Mucosa of rectum (tissue), 2 donors: ENCODE data around the gene TMEM145.
"Not testable (repeated sequence)": the region's sequence is repeated elsewhere in the genome, so short reads cannot be mapped to it uniquely, and the experiment has no call there.

Experiments
- H3K27ac ChIP-seq, 2 donors: one replicate each; pipeline ENCODE4 v1.7.0; 2013; ENCODE audit warnings: inconsistent platforms in 2 of 2, low read depth in 2 of 2, low read length in 2 of 2
- H3K27me3 ChIP-seq, 2 donors: one replicate each; pipeline ENCODE4 v1.7.0; 2013; ENCODE audit warnings: low read length in 2 of 2; ENCODE audit not compliant: control insufficient read depth in 2 of 2, insufficient read depth in 2 of 2
- H3K36me3 ChIP-seq, 2 donors: one replicate each; pipeline ENCODE4 v1.7.0; 2013; ENCODE audit warnings: low read length in 2 of 2; ENCODE audit not compliant: control insufficient read depth in 2 of 2, insufficient read depth in 2 of 2
- H3K4me1 ChIP-seq, 2 donors: one replicate each; pipeline ENCODE4 v1.7.0; 2013; ENCODE audit warnings: low read length in 2 of 2, mild to moderate bottlenecking in 1 of 2; ENCODE audit not compliant: control insufficient read depth in 2 of 2, insufficient read depth in 2 of 2
- H3K4me3 ChIP-seq, 2 donors: one replicate each; pipeline ENCODE4 v1.7.0; 2013; ENCODE audit warnings: low read length in 2 of 2
- H3K9ac ChIP-seq, 2 donors: one replicate each; pipeline ENCODE4 v1.7.0; 2013; ENCODE audit warnings: low read length in 2 of 2, low read depth in 1 of 2, mild to moderate bottlenecking in 1 of 2
- H3K9me3 ChIP-seq, 2 donors: one replicate each; pipeline ENCODE4 v1.7.0; 2013; ENCODE audit warnings: low read length in 2 of 2; ENCODE audit not compliant: control insufficient read depth in 2 of 2
- donor health status: healthy.
- donor health status: Normal muscosa, but diverticular disease.

Gene TMEM145

DNA sequence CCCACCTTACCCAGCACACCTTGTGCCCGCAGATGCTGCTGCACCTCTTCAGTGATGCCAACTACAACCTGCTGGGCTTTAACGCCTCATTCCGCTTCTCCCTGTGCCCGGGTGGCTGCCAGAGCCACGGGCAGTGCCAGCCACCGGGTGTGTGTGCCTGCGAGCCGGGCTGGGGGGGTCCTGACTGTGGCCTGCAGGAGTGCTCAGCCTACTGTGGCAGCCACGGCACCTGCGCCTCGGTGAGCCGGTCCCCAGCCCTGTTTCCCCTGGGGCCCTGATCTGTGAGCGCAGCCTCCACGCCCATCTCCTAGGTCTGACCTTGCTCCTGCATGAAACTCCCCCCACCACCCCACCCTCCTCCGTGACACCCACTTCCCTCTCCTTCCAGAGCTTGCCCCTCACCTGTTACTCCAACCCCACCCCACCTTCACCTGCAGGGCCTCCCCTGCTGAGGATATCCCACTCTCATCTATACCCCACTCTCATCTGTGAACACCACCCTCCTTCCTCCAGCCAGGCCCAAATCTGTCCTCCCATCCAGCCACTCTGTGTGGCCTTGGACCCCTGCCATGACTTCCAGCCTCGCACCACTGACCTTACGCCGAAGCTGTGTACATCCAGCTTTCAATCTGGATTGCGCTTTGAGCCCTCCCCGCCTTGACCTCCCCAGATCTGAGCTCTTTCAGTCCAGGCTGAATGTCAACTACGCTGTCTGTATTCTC is 21.0 kb downstream of the TMEM145 start:
- H3K27me3 ChIP-seq: no peaks in the 10 kb centered on the region
- no peak overlapping the region for H3K27ac ChIP-seq
- H3K4me1 ChIP-seq: no peaks in the 10 kb centered on the region
- no peak overlapping the region for H3K9ac ChIP-seq
- no peak overlapping the region for H3K4me3 ChIP-seq
- H3K9me3 ChIP-seq: no peaks in the 10 kb centered on the region
- H3K36me3 ChIP-seq: peaks cover 4 to 11% of the 10 kb centered on the region in 2 donors

DNA sequence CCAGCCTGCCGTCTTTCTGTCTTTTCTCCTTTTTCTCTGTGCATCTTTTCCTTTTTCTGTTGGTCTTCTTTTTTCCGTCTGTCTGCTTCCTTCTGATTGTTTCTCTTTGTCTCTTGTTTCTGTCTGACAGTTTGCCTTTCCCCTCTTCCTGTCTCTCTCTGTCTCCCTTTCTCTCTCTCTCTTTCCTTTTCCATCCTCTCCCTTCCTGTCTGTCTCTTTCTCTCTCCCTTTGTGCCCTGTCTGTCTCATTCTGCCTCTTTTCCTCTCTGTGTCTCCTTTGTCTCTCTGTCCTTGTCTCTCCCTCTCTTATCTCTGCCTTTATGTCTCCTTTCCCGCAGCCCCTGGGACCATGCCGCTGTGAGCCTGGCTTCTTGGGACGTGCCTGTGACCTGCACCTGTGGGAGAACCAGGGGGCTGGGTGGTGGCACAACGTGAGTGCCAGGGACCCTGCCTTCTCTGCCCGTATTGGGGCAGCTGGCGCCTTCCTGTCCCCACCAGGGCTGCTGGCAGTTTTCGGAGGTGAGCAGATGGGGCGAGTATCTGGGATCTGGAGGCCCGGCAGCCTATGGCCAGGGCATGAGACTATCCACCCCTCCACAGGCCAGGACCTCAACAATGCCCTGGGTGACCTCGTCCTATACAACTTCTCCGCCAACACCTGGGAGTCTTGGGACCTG is 21.7 kb downstream of the TMEM145 start:
- Histone ChIP-seq H3K4me3 (no peak overlapping the region), H3K27ac (no peak overlapping the region), H3K9me3 (no peaks in the 10 kb centered on the region), H3K4me1 (no peaks in the 10 kb centered on the region), H3K27me3 (no peaks in the 10 kb centered on the region), H3K36me3 (peaks cover 4 to 11% of the 10 kb centered on the region in 2 donors), H3K9ac (no peak overlapping the region)

DNA sequence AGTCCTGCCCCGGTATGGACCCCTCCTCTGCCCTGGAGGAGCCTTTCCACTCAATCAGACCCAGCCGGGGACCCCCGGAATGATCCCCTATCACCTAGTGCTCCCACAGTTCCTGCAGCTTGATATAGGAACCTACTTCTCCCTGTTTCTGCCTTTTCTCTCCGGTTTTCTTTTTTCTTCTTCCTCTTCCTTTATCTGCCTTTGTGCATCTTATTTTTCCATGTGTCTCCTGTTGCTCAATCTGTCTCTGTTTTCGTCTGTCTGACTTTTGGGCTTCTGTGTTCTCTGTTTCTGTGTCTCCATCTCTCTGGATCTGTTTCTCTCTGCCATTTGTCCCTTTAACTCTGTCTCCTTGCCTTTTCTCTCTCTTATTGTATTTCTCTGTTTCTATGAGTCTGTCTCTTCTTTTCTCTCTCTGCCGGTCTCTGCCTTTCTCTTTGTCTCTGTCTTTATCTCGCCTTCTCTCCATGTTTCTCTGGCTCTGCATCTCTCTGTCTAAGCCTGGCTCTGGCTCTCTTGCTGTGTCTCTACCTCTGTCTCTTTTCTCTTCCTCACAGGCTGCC is 22.3 kb downstream of the TMEM145 start:
- Histone ChIP-seq H3K9me3 (no peaks in the 10 kb centered on the region), H3K36me3 (peaks cover 4 to 11% of the 10 kb centered on the region in 2 donors), H3K27me3 (no peaks in the 10 kb centered on the region), H3K4me1 (no peaks in the 10 kb centered on the region), H3K27ac (no peak overlapping the region), H3K9ac (no peak overlapping the region), H3K4me3 (no peak overlapping the region)

DNA sequence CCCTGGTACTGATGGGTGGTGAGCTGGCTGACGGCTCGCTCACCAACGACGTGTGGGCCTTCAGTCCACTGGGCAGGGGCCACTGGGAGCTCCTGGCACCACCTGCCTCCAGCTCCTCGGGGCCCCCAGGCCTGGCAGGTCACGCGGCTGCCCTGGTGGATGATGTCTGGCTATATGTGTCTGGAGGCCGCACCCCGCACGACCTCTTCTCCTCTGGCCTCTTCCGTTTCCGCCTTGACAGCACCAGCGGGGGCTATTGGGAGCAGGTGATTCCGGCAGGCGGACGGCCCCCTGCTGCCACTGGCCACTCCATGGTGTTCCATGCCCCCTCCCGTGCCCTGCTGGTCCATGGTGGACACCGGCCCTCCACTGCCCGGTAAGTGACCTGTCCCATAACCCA is 22.9 kb downstream of the TMEM145 start:
- no peak overlapping the region for H3K9ac ChIP-seq
- no peaks in the 10 kb centered on the region for H3K4me1 ChIP-seq
- H3K36me3 ChIP-seq: peaks cover 4 to 11% of the 10 kb centered on the region in 2 donors
- no peaks in the 10 kb centered on the region for H3K9me3 ChIP-seq
- no peak overlapping the region for H3K4me3 ChIP-seq
- H3K27me3 ChIP-seq: no peaks in the 10 kb centered on the region
- no peak overlapping the region for H3K27ac ChIP-seq

DNA sequence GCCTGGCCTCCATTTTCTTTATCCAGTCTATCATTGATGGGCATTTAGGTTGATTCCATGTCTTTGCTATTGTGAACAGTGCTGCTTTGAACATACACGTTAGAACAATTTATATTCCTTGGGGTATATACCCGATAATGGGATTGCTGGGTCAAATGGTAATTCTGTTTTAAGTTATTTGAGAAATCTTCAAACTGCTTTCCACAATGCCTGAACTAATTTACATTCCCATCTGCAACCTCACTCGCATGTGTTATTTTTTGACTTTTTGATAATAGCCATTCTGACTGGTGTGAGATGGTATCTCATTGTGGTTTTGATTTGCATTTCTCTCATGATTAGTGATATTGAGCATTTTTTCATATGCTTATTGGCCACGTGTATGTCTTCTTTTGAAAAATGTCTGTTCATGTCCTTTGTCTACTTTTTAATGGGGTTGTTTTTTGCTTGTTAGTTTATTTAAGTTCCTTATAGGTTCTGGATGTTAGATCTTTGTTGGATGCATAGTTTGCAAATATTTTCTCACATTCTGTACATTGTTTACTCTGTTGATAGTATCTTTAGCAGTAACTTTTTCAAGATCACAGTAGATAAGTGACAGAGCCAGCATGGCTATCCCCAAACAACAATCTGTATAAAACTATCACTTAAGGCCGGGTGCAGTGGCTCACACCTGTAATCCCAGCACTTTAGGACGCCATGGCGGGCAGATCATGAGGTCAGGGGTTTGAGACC is 26.2 kb downstream of the TMEM145 start:
- H3K27ac ChIP-seq, H3K27me3 ChIP-seq, H3K4me3 ChIP-seq, H3K9ac ChIP-seq, H3K4me1 ChIP-seq, H3K9me3 ChIP-seq: not testable (repeated sequence)
- peaks cover 4 to 20% of the 10 kb centered on the region in 2 donors for H3K36me3 ChIP-seq

DNA sequence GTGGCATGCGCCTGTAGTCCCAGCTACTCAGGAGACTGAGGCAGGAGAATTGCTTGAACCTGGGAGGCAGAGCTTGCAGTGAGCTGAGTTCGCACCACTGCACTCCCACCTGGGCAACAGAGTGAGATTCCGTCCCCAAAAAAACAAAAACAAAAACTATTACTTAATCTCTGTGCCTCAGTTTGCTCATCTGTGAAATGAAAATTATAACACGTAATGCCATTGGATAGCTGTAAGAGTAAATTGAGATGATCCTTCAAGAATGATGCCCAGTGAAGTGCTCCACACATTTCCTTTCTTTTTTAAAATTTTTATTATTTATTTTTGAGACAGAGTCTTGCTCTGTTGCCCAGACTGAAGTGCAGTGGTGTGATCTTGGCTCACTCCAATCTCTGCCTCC is 26.8 kb downstream of the TMEM145 start:
- H3K36me3 ChIP-seq: peaks cover 4 to 21% of the 10 kb centered on the region in 2 donors
- H3K4me3 ChIP-seq, H3K4me1 ChIP-seq, H3K27ac ChIP-seq, H3K27me3 ChIP-seq, H3K9ac ChIP-seq, H3K9me3 ChIP-seq: not testable (repeated sequence)

DNA sequence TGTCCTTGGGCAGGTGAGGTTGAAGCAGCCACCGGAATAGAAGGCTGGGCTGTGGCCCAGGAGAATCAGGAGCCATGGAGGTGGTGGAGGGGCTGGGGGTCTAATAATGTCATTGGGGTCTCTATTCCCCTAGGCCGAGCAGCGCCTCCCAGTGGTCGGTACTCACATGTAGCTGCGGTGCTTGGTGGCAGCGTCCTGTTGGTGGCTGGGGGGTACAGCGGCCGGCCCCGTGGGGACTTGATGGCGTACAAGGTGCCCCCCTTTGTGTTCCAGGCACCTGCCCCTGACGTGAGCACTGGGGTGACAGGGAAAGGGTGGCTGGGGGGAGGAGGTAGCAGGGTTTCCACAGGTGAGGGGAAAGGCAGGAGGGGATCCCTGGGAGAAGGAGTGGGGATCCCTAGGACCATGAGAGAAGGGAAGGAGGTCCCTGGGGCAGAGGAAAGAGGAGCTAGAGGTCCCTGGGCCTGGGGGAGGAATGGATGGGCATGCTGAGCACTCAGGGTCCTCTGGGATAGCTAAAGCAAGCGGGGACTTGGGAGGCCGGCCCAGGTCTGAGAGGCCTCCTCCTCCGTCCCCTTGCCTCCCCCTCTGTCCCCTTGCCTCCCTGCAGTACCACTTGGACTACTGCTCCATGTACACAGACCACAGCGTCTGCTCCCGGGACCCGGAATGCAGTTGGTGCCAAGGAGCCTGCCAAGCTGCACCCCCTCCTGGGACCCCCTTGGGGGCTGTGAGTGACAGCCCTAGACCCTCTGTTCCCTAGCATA is 30.4 kb downstream of the TMEM145 start:
- H3K9ac ChIP-seq: no peak overlapping the region
- H3K36me3 ChIP-seq: peaks cover 0 to 20% of the 10 kb centered on the region in 2 donors
- H3K27ac ChIP-seq: no peak overlapping the region

DNA sequence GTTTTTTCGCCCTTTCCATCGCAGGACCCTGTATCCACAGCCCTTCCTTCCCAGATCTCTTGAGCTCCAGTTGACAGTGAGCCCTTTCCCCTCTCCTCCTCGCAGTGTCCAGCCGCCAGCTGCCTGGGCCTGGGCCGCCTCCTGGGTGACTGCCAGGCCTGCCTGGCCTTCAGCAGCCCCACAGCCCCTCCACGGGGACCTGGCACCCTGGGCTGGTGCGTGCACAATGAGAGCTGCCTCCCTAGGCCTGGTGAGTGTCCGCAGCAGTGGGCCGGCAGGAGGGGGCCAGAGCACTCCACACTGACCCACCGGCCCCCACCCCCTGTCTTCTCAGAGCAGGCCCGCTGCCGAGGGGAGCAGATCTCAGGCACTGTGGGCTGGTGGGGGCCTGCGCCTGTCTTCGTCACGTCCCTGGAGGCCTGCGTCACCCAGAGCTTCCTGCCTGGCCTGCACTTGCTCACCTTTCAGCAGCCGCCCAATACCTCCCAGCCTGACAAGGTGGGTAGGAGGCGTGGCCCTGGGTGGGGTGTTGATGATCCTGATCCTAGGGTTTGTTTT is 31.3 kb downstream of the TMEM145 start:
- H3K9ac ChIP-seq: no peak overlapping the region
- no peak overlapping the region for H3K4me3 ChIP-seq
- H3K27ac ChIP-seq: no peak overlapping the region
- no peaks in the 10 kb centered on the region for H3K4me1 ChIP-seq
- no peaks in the 10 kb centered on the region for H3K9me3 ChIP-seq
- H3K36me3 ChIP-seq: peaks cover 0 to 20% of the 10 kb centered on the region in 2 donors
- no peaks in the 10 kb centered on the region for H3K27me3 ChIP-seq

More for the DNA sequence above, 30.4 kb downstream of the TMEM145 start:
- no peaks in the 10 kb centered on the region for H3K27me3 ChIP-seq
- no peak overlapping the region for H3K4me3 ChIP-seq
- H3K9me3 ChIP-seq: no peaks in the 10 kb centered on the region
- no peaks in the 10 kb centered on the region for H3K4me1 ChIP-seq

DNA sequence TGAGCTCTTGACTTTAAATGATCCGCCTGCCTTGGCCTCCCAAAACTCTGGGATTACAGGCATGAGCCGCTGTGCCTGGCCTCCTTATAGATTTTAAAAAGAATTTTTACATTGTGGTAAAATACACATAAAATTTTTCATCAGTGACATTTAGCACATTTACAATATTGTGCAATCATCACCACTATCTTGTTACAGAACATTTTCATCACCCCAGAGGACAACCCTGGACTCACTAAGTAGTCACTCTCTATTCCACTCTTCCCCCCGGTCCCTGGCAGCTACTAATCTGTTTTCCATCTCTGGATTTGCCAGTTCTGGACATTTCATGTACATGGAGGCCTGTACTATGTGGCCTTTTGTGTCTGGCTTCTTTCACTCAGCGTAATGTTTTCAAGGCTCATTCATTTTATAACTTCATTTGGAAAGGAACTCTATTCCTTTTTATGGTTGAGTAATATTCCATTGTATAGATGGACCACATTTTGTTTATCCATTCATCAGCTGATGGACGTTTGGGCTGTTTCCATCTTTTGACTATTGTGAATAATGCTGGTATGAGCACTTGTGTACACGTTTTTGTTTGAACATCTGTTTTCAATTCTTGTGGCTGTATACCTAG is 32.2 kb downstream of the TMEM145 start:
- H3K27me3 ChIP-seq: no peaks in the 10 kb centered on the region
- H3K9ac ChIP-seq: no peak overlapping the region
- H3K36me3 ChIP-seq: peaks cover 0 to 20% of the 10 kb centered on the region in 2 donors
- H3K4me1 ChIP-seq: no peaks in the 10 kb centered on the region
- H3K9me3 ChIP-seq: no peaks in the 10 kb centered on the region
- no peak overlapping the region for H3K27ac ChIP-seq
- no peak overlapping the region for H3K4me3 ChIP-seq
